CD4-positive, alpha-beta T cell (primary cell): ENCODE data around the gene SLC38A1. TPM values are rescaled to one million over a fixed set of nuclear protein-coding genes. Genes with fewer than 3 reads are reported as not detected.

Source experiments
- ATAC-seq: fragments of 200-7000 bp; cut with Tn5 transposase; one replicate; pipeline ENCODE4 v1.10.0; 2022; ENCODE audit warnings: mild to moderate bottlenecking; ENCODE audit not compliant: poor library complexity
- CTCF ChIA-PET: fragments of 350-600 bp; sonication (Branson Sonifier 250); formaldehyde crosslinking; loops from one replicate; lab custom pipeline; 2021; ENCODE audit warnings: antibody characterized with exemption, inconsistent platforms; lab: Charles Lee
- POLR2A ChIA-PET: fragments of 350-600 bp; sonication (Branson Sonifier 250); formaldehyde crosslinking; loops from one replicate; lab custom pipeline; 2021; ENCODE audit warnings: antibody characterized with exemption, inconsistent platforms; lab: Charles Lee
- DNase-seq, 14 experiments: peaks; one replicate each; pipeline ENCODE4 v3.0.0-alpha.2; 2013 to 2020; ENCODE audit warnings: mixed read lengths in 2 of 14
- H3K27ac ChIP-seq, 2 donors: one replicate each; pipeline versions ENCODE4 v1.5.1 to v1.7.0; 2013; ENCODE audit warnings: low read length in 2 of 2, low read depth in 1 of 2, mild to moderate bottlenecking in 1 of 2
- H3K27me3 ChIP-seq, 2 experiments: 1 replicate in 1 of 2; 2 replicates in 1 of 2; pipeline versions ENCODE4 v1.6.1 to v1.7.0; 2013; ENCODE audit warnings: low read length in 2 of 2, control low read depth in 1 of 2, mild to moderate bottlenecking in 1 of 2, moderate library complexity in 1 of 2; ENCODE audit not compliant: insufficient read depth in 2 of 2, control insufficient read depth in 1 of 2
- H3K36me3 ChIP-seq: one replicate; pipeline ENCODE4 v1.6.1; 2013; ENCODE audit warnings: low read length, control low read depth; ENCODE audit not compliant: insufficient read depth
- H3K4me1 ChIP-seq: one replicate; pipeline ENCODE4 v1.6.1; 2013; ENCODE audit warnings: low read length, control low read depth; ENCODE audit not compliant: insufficient read depth
- H3K4me3 ChIP-seq: one replicate; pipeline ENCODE4 v1.5.1; 2013; ENCODE audit warnings: mild to moderate bottlenecking, low read length, moderate library complexity
- H3K9me3 ChIP-seq, 2 experiments: 1 replicate in 1 of 2; 2 replicates in 1 of 2; pipeline versions ENCODE4 v1.6.1 to v1.7.0; 2013; ENCODE audit warnings: low read length in 2 of 2, mild to moderate bottlenecking in 2 of 2, control low read depth in 1 of 2, moderate library complexity in 1 of 2; ENCODE audit not compliant: control insufficient read depth in 1 of 2, insufficient read depth in 1 of 2
- H3K27ac Mint-ChIP-seq: one replicate; pipeline ENCODE4 v1.8.0; 2020; ENCODE audit warnings: mixed read lengths
- H3K27me3 Mint-ChIP-seq: one replicate; pipeline ENCODE4 v1.8.0; 2021; ENCODE audit warnings: mixed read lengths
- H3K36me3 Mint-ChIP-seq: one replicate; pipeline ENCODE4 v1.8.0; 2021; ENCODE audit warnings: low read depth, mixed read lengths
- H3K4me1 Mint-ChIP-seq: one replicate; pipeline ENCODE4 v1.8.0; 2021; ENCODE audit warnings: low read depth, mixed read lengths
- H3K4me3 Mint-ChIP-seq: one replicate; pipeline ENCODE4 v1.8.0; 2020; ENCODE audit warnings: mild to moderate bottlenecking, mixed read lengths
- H3K9me3 Mint-ChIP-seq: one replicate; pipeline ENCODE4 v1.8.0; 2020; ENCODE audit warnings: mixed read lengths
- CTCF ChIP-seq: fragments of 200-600 bp; IDR thresholded peaks from one replicate; pipeline ENCODE4 v1.8.0; 2022; ENCODE audit warnings: antibody characterized with exemption, mild to moderate bottlenecking
- intact Hi-C, 2 experiments: fragments of 100-400 bp; cut with DNase I in 1 of 2; cut with micrococcal nuclease in 1 of 2; formaldehyde crosslinking; loops; one replicate each; pipeline versions ENCODE4 v1.15.1 to v1.9.0; 2023 to 2025; cut with DNase I, micrococcal nuclease
- total RNA-seq, 174 experiments: library from RNA in 2 of 174; stranded (reverse) in 2 of 174; gene quantifications; one replicate each; pipeline ENCODE4 v1.2.3 and lab custom pipeline; 2021 to 2026

SLC38A1 gene
- total RNA-seq, 2 experiments from 2014 or later, result 327 to 346 TPM

- H3K36me3 ChIP-seq, result peaks cover 6% of the 10 kb centered on the region
- Mint-ChIP-seq H3K27me3 (no peaks in the 10 kb centered on the region), H3K9me3 (no peaks in the 10 kb centered on the region), H3K36me3 (peaks cover 6% of the 10 kb centered on the region), H3K27ac (no peak overlapping the region), H3K4me3 (no peak overlapping the region), H3K4me1 (peaks cover 43% of the 10 kb centered on the region)
- H3K9me3 ChIP-seq, result no peaks in the 10 kb centered on the region
- ATAC-seq, result peak; percentile 25
- peak; percentile 25 to 84 (median 70) for DNase-seq
- no peak for TF ChIP-seq CTCF
- H3K27ac ChIP-seq, result peak overlapping the region; percentile 96 to 99
- peaks cover 38% of the 10 kb centered on the region for H3K4me1 ChIP-seq
- no peaks in the 10 kb centered on the region for H3K27me3 ChIP-seq
- ChIA-PET POLR2A (interaction anchor here (0.5 to 6.6 kb wide), 64 partner anchors 9 to 1544 kb away, joined by 3 to 418 read pairs (median 5); partner anchors contain the start of genes ANO6, ARID2, SCAF11 and SLC38A2), CTCF (interaction anchor here (1.0 to 2.9 kb wide), 10 partner anchors 23 to 541 kb away, joined by 3 to 20 read pairs (median 4); partner anchors contain the start of gene SCAF11)
- peak overlapping the region; percentile 90 for H3K4me3 ChIP-seq
- intact Hi-C loops, result loop anchor here (1.0 to 10.0 kb wide), 9 partner anchors 31 to 535 kb away; partner anchors contain the start of genes SCAF11 (in 1 of the 2) and SLC38A2 (in 1 of the 2)
Observed at GRCh38 chr12:46269429-46270241, 792 bp upstream of the SLC38A1 start.

GRCh38 chr12:46267825-46268582 is 839 bp downstream of the SLC38A1 start:
- Mint-ChIP-seq H3K27me3 (no peaks in the 10 kb centered on the region), H3K27ac (no peak overlapping the region), H3K9me3 (no peaks in the 10 kb centered on the region), H3K4me3 (no peak overlapping the region), H3K4me1 (peaks cover 36% of the 10 kb centered on the region), H3K36me3 (peaks cover 18% of the 10 kb centered on the region)
- Histone ChIP-seq H3K4me1 (peaks cover 47% of the 10 kb centered on the region), H3K9me3 (no peaks in the 10 kb centered on the region), H3K27me3 (no peaks in the 10 kb centered on the region), H3K27ac (peak overlapping the region; percentile 96 to 99), H3K4me3 (peak overlapping the region; percentile 90), H3K36me3 (peaks cover 6% of the 10 kb centered on the region)
- DNase-seq, result peak in 13 of 14 experiments; percentile 15 to 71 (median 35)
- no peak for ATAC-seq
- no peak for TF ChIP-seq CTCF
- ChIA-PET CTCF (interaction anchor here (1.0 to 2.9 kb wide), 5 partner anchors 34 to 277 kb away, joined by 4 to 20 read pairs (median 10); partner anchors contain the start of gene SCAF11), POLR2A (interaction anchor here (0.6 to 6.6 kb wide), 26 partner anchors 10 to 1545 kb away, joined by 3 to 418 read pairs (median 16); partner anchors contain the start of genes ANO6, ARID2, SCAF11 and SLC38A2)
- intact Hi-C loops, result loop anchor here (2.0 to 10.0 kb wide), 7 partner anchors 33 to 533 kb away; partner anchors contain the start of gene SCAF11 (in 2 of the 2)

GRCh38 chr12:46267575-46267824 is 1.3 kb downstream of the SLC38A1 start:
- H3K36me3 Mint-ChIP-seq, result peaks cover 23% of the 10 kb centered on the region
- Histone ChIP-seq H3K27ac (peak overlapping the region; percentile 96 to 99), H3K36me3 (peaks cover 6% of the 10 kb centered on the region), H3K27me3 (no peaks in the 10 kb centered on the region), H3K4me3 (peak overlapping the region; percentile 90), H3K9me3 (no peaks in the 10 kb centered on the region), H3K4me1 (peaks cover 47% of the 10 kb centered on the region)
- TF ChIP-seq CTCF, result no peak
- peaks cover 33% of the 10 kb centered on the region for H3K4me1 Mint-ChIP-seq
- no peak overlapping the region for H3K4me3 Mint-ChIP-seq
- CTCF ChIA-PET, result interaction anchor here (2.1 kb wide), 1 partner anchor 53 kb away, joined by 9 read pairs; no protein-coding TSS in a partner anchor
- POLR2A ChIA-PET, result interaction anchor here (1.9 to 6.6 kb wide), 3 partner anchors 51 to 1545 kb away, joined by 5 to 418 read pairs (median 76); partner anchors contain the start of gene SLC38A2
- H3K27ac Mint-ChIP-seq, result no peak overlapping the region
- DNase-seq (peak in 6 of 14 experiments; percentile 6 to 53 (median 18)), ATAC-seq (peak; percentile 0)
- H3K27me3 Mint-ChIP-seq, result no peaks in the 10 kb centered on the region
- no peaks in the 10 kb centered on the region for H3K9me3 Mint-ChIP-seq
- intact Hi-C loops, result loop anchor here (2.0 to 10.0 kb wide), 5 partner anchors 45 to 533 kb away; partner anchors contain the start of gene SCAF11 (in 2 of the 2)
